GM19397 (cell line): ENCODE measurements around the gene ATXN8OS.
A peak's percentile ranks its signal among the peaks of the same experiment; 100 is the strongest.
"Not testable (repeated sequence)": the region's sequence is repeated elsewhere in the genome, so short reads cannot be mapped to it uniquely, and the experiment has no call there.

ENCODE experiments used
- ATAC-seq: cut with Tn5 transposase; IDR thresholded peaks from one replicate; pipeline ENCODE4 v1.9.1; 2021; ENCODE audit warnings: mild to moderate bottlenecking, moderate library complexity; ENCODE audit not compliant: unreplicated experiment

Gene ATXN8OS

DNA sequence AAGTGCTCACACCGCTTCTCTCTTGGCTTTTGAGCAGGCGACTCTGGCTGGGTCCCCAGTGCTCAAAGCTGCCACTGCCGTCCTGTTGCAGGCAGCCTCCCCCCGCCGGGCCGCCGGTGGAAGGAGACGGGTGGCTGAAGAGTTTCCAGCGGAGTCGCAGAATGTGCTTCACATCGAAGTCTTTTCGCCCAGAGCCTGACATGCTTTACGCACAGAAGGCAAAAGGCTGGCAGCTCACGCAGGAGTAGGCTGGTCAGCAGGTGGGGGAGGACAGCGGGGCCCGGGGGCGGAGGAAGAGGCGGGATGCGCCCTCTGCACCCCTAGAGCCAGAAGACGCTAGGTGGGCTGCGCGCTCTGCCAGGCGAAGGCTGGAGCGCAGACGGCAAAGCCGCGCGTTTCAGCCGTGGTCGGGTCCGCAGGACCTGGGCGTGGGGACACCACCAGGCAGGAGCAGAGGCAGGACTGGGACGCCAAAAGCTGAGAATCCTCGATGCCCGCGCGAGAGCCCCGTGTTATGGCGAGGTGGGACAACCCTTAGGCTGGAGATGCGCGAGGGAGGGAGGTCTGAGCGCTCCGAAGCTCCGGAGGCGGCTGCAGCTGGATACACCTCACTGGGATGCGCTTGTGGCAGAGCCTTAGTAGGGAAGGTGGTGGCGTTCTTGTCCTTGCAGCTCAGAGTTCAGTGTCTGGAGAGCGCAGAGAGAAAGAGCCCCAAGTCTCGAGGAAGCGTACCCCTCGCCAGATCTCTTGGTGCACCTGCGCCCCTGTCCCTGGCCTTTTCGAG is at the start of gene ATXN8OS:
TSS of gene ATXN8OS (plus strand) at position 329 of the 784 bp plus-strand sequence.
- ATAC-seq = no peak

DNA sequence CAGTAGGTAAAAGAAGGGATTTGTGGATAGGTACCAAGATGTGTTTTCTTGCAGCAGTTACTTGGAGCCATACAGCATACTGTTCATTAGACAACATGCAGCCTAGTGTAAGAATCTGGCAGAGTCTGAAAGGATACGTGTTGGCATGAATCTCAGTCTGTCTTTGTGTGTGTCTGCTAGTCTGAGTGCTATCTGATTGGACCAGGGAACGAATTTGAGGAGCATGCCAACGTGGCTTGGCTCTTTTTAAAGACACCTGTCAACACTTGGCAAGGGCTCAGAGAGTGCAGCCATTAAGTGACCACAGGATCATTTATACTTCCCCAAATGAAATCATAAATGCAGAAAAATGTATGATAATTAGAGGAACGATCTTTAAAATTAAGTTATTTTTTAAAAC is 27.6 kb upstream of the ATXN8OS start:
- ATAC-seq = no peak

DNA sequence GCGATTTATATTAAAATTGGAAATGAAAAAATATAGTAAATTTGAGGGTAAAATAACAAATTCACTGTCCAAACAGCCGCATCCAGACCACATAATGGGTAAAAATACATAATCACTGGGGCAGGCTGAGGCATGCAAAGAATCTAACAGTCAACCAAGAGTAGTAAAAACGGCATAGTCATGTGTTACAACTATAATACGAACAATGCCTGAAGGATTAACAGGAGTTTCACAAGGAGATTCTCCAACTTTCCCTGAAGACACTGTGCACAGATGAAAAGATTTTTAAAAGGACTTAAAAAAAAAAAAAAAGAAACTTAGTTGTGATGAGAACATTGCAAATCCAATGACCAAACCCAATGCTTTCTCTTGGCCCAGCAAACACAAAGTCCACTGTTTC is 20.4 kb upstream of the ATXN8OS start:
- ATAC-seq = no peak

DNA sequence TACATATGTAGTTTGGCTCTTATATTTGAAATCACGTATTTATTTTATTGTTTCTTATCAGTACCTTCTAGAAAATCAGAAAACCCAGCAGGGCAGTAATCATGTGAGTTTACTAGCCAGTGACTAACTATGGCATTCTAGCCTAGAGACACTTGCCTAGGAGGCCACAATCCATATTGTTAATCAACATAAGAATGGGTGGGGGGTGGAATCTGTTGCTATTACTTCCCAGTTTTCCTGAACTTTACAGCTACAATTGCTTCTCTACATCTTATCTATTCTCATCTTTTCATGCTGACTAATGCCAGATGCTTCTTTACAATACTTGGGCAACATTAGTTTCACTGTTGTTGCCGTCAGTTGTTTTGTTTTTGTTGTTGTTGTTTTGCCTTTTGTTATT is 18.7 kb upstream of the ATXN8OS start:
- ATAC-seq = no peak

DNA sequence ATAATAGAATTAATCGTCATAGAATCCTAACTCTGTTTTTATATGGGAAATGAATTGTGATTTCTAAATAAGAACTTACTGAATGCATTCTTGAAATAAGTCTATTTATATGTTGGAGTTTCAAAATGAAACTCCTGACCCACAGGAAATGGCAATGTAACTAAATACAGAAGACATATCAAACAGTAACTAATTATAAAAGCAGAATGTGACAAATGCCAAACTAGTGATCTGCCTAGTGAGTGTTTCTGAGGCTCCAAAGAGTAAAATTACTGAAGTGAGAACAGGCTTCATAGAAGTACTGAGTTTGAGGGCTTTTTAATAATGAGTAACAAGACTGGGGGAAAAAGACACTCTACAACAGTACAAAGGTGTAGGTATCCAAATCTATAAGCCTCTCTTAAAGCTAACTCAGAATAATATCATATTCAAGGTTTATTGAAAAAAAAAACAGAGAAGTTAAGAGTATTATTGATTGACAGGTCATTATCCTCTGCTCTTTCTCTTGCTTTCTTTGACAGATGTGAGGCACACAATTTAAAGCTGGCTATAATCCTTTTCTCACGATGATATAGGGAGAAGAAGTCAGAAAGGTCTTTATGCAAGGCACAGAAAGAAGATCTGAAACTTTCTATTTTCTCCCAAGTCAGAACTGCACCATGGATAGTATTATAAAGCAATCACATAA is 17.4 kb upstream of the ATXN8OS start:
- peak; percentile 64 for ATAC-seq

DNA sequence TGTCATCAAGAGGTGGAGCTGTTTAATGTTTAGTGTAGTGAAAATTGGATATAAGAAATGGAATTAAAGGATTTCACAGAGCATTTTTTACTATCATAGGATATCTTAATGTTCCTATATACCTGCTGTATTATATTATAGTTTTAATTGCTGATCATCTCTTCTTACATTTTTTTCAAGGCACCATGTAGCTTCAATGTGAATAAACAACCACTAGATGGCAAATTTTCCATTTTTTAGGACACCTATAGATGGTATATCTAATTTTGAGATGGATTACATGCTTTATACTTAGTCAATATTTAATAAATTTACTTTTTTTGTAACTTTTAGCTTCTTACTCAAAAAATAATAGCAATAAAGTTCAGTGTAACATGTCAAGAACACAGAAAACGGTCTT is 9.0 kb upstream of the ATXN8OS start:
- no peak for ATAC-seq

DNA sequence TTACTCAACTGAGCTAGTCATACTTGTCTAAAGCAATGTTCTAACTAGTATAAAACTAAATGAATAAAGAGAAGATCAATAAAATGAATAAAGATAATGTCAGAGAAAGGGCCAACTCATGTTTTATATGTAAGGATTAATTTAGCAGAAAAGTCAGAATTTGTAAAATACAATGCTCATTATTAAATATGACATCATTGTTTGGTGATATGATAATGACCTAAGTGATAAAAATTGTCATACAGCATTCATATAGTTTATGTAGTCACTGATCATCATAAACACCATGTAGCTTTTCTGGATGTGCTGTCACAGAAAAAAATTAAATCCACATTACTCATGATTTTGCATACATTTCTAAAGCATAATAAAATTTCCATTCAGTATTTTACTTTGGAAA is 3.1 kb upstream of the ATXN8OS start:
- ATAC-seq = no peak

DNA sequence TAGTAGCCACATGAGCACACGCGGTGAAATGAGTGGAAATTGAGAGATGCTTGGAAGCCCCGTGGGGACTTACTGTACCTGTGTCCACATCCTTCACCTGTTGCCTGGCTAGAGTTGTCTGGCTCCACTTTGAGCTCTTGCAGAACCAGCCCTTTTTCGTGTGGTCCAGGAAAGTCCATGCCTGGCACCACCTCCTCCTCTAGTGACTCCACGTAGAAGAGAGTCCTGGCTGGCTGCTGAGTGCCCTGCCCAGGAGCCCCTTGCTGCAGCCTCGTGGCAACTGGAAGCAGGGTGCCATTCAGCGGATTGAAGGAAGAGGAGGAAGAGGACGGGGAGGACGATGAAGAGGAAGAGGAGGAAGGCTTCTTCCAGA is 515 bp upstream of the ATXN8OS start:
- no peak for ATAC-seq

DNA sequence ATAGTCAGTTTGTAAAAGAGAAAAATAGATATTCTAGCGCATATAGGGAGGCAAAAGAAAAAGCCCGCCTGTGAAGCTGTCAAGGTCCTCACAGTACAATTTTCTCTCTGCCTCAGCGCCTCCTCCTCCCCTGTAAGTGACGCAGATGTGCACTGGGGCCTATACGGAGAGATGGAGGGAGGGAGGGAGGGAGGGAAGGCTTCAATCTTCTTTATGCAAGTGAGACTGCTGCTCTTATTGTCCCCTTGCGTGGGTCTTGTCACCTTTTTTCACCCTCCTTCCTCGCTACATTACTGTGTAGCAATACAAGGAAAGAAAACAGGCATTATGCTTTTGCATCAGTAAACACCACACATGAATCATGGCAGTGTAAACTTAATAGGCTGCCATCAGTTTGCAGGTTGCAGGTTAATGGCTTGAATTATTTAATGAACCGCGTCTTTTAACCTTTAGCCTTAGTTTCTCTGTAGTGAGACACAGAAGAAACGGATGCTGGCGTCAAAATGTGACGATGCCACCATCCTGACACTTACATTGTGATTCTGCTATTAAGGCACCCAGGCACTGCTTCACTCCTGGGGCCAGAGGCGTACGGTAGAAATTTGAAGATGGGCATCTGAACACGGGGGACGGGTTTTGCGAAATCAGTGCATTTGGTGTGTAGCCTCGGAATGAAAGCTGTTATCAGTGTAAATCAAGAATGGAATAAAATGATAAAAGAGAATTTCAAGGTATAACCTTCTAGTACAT is 905 bp downstream of the ATXN8OS start, which contains the start of gene KLHL1:
TSS of gene KLHL1 (minus strand) at position 97 of the 750 bp plus-strand sequence. CDS start 753 bp downstream, outside the sequence.
- ATAC-seq = no peak

DNA sequence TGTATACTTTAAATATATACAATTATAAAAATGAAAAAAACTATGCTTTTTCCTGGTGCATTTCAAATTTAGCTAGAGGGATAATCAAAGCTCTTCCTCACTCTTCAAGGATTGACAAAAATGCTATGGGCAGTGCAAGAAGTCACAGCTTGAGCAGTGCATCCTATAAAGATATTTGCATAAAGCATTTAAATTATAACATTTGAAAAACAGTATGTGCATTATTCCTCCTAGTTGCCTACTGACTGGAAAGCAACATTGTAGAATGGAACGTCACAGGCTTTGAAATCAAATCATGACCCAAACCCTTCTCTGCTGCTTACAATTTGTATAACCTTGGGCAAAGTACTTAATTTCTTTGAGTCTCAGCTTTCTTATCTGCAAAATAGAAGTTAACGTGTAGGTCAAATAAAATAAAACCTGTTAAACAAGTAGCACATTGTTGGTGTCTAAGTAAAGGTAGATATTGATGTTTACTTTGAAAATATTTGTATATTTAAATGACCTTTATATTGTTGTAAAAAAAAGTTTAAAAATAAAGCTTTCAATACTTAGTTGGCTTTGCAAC is 9.8 kb downstream of the ATXN8OS start:
- no peak for ATAC-seq

DNA sequence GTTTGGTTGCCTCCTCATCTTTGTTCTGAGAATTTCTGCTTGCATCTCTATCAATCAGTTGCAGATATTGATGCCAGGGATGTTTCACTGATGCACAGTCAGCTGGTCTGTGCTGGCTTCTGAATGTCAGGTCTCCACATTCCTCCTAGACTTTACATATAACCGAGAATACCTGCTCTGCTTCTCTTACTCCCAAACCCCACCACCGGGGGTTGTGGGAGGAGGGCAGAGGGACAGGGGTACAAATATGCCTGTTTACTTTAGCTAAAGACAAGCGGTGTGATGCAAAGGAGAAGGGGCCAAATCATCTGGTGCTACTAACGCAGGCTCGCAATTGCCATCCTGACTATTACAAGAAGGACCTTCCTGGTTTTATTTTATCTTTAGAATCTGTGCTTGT is 18.1 kb downstream of the ATXN8OS start:
- ATAC-seq = no peak

DNA sequence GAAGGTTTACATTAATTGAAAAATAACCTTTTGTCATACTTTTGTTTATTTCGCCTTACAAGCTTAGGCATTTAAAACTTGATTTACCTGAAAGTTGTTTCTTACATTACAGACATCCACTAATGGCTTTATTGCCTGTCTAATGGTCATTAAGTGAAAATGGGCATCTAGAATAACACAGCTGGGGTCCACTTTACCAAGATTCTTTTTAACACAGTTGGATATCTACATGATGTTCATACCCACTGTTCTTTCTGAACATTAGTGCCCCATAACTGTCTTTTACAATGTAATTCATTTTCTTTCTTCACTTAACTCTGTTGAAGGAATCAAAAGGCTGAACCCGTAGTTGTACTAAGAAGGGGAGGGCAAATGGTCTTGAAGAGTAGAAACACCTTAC is 20.5 kb downstream of the ATXN8OS start:
- ATAC-seq = no peak

DNA sequence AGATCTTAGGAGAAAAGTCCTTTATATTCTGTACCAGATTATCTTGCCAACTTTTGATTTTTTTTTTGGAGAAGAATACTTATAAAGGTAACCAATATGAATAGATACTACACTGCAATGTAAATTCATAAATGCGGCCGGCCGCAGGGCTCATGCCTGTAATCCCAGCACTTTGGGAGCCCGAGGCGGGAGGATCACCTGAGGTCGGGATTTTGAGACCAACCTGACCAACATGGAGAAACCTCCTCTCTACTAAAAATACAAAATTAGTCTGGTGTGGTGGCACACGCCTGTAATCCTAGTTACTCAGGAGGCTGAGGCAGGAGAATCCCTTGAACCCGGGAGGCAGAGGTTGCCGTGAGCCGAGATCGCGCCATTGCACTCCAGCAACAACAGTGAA is 35.0 kb downstream of the ATXN8OS start:
- ATAC-seq = not testable (repeated sequence)

DNA sequence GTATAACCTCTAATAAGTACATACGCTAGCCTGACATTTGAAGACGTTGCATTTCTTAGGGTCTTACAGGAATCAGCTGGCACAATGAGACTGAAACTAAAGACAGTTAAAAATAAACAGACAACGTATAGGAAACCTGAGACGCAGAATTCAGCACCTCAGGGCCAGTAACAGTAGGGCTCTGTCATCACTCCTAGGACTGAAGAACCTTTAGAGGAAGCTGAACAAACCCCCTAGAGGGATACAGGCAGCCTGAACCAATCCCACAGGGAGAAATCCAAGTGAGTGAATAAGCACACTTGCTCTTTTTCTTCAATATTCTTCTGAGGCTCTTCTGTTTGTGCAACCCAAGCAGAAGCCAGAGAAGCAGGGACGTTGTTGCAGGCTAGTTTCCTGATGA is 54.5 kb downstream of the ATXN8OS start:
- ATAC-seq = no peak

DNA sequence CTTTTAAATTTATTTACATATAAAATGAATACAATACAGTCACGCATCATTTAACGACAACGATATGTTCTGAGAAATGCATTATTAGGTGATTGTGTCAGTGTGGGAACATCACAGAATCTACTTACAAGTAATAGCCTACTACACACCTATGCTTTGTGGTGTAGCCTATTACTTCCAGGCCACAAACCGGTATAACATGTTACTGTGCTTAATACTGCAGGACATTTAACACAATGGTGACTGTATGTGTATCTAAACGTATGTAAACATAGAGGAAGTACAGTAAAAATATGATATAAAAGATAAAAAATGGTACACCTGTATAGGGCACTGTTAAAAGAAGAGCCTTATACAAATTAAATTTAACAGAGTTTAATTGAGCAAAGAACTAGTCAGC is 63.1 kb downstream of the ATXN8OS start:
- ATAC-seq = no peak

DNA sequence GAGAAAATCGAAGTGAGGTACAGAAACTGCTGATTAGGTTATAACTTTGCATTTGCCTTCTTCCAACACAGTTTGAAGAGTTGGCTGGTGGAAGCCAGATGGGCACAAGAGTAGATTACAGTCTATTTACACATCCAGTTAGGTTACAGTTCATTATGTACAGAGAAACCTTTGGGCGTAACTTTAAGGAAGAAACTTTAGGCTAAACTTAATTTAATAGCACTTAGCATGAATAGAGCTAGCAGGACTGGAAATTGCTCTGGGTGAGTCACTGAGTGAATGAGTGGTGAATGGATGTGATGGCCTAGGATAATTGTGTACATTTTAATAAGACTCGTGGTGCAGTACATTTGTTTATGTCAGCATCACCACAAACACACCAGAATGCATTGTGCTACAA is 63.5 kb downstream of the ATXN8OS start:
- ATAC-seq = no peak

DNA sequence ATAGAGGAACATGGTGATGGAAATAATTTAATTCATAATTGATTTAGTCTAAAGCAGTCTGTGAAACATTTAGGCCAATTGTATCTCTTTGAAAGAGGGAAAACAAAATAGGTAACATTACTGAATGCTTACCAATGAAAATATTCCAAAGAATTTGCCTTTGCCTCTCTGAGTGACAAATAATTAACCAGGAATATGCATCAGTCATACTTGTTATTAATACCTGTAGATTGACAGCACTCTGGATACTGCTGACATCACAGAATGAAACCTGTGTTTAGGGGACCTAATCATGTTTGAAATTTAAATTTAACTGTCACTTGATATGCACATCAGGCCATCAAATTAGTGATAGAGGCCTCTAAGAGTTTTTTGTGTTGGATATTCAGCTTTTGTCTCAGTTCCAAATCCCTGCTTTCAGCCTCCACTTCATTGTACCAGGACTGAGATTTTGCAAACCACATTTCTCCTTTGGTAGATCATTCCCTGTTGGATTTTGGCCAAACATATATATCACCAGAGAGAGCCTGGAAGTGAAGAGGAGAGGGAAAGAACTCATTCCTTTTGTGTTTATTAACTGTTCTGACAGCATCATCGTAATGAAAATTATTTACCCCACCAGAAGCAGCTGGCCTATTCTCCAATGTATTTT is 65.4 kb downstream of the ATXN8OS start:
- ATAC-seq = no peak

DNA sequence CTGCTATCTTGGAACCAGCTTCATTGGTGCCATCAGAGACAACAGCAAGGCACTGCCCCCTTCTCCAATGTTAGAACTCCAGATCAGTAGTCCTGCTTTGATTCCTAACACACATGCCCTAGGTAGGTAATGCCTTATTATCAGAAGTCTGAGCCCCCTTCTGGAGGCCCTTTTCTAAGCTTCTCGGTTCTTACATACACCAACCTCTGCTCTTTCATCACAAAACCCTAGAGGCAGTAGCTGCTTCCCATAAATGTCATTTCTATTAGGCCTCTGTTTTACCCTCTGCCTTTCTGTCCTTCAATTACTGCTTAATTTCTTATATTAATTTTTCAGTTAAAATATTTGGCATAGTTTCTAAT is 66.0 kb downstream of the ATXN8OS start:
- ATAC-seq = no peak

DNA sequence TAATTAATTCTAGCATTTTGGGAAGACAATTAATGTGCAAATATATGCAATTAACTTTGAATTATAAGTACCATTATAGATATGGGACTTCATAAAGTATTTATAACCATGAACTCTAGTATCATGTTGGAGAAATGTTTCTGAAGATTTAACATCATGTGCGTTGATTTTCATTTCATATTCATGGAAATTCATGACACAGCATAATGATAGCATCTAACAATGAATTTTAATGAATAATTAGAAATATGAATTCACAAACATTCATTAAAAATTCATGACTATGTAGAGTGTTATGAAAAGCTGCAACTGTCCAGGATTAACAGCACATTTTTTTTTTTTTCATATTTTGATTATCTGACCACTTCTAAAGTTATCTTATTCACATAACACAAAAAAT is 70.7 kb downstream of the ATXN8OS start:
- ATAC-seq = no peak
